Measurements from ENCODE around the gene DCXR.
"Not testable (repeated sequence)": the region's sequence is repeated elsewhere in the genome, so short reads cannot be mapped to it uniquely, and the experiment has no call there.

Gene DCXR

DNA sequence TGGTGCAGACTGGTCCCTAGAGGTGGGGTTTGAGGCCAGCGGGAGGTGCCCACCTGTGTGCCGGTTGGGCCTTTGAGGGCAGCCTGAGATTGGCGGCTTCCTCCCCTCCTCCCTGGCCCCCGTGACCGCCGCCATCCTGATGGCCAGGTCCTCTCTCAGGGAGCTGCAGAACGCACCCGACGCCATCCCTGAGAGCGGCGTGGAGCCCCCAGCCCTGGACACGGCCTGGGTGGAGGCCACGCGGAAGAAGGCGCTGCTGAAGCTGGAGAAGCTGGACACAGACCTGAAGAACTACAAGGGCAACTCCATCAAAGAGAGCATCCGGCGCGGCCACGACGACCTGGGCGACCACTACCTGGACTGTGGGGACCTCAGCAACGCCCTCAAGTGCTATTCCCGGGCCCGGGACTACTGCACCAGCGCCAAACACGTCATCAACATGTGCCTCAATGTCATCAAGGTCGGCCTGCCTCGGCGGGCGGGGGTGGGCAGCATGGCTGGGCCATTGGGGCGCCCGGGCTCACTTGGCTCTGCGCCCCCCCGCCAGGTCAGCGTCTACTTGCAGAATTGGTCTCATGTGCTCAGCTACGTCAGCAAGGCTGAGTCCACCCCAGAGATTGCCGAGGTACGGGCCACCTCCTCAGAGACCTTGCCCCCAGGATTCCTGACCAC, 17.0 kb upstream of the DCXR start:
- no peak for DNase-seq

DNA sequence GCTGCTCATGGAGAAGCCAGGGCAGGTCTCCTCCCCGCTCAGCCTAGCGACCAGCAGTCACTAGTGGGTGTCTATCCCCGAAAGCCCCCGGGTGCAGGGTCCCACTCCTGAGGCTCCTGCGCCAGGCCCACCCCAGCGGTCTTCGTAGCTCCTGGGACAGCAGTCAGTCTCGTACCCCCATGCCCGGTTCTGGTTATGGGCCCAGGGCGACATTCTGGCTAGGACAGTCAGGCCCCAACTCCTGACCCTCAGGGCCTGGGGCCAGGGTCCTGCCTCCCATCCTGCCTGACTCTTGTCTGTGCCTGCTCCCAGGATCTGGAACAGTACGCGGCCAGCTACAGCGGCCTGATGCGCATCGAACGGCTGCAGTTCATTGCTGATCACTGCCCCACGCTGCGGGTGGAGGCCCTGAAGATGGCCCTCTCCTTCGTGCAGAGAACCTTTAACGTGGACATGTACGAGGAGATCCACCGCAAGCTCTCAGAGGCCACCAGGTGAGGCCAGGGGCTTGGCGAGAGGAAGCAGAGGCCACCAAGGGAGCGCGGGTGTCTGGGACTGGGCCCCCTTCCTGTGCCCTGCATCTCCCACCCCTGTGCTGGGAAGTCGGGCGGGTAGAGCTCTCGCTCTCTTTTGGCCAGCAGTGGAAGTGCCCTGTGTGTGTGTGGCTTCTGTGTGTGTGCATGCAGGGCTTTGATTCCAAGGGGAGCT, 16.2 kb upstream of the DCXR start:
- DNase-seq = no peak

DNA sequence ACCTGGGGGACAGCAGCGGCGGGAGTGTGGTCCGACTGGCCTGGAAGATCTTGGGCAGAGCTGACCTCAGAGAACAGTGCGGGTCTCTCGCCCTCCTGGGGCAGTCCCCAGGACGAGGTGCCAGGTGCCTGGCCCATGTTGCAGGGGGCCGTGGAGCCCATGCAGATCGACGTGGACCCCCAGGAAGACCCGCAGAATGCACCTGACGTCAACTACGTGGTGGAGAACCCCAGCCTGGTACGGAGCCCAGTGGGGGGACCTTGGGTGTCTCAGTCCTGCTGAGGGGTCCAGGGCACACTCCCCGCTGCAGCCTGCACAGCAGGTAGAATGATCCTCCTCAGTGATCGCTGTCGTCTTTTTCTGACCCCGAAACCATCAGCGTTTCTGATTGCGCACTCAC, 15.6 kb upstream of the DCXR start:
- no peak for DNase-seq

DNA sequence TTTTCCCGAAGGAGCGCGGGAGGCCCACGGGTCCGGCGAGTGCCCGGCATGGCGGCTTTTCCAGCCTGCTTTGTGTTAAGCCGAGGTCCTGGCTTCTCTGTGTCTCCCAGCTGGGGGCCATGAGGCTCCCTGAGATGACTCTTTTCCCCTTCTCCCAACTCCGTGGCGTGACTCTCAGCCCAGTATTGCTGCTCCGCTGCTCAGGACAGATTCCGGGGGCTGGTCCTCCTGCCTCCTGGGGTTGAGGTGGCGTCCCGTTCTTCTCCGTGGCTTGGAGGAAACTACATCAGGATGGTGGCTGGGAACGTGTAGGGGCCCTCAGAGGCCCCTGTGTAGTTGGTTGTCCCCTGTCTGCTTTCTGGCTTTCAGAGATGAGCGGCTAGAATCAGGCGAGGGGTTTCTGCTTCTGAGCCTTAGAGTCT, 15.2 kb upstream of the DCXR start:
- no peak for DNase-seq

DNA sequence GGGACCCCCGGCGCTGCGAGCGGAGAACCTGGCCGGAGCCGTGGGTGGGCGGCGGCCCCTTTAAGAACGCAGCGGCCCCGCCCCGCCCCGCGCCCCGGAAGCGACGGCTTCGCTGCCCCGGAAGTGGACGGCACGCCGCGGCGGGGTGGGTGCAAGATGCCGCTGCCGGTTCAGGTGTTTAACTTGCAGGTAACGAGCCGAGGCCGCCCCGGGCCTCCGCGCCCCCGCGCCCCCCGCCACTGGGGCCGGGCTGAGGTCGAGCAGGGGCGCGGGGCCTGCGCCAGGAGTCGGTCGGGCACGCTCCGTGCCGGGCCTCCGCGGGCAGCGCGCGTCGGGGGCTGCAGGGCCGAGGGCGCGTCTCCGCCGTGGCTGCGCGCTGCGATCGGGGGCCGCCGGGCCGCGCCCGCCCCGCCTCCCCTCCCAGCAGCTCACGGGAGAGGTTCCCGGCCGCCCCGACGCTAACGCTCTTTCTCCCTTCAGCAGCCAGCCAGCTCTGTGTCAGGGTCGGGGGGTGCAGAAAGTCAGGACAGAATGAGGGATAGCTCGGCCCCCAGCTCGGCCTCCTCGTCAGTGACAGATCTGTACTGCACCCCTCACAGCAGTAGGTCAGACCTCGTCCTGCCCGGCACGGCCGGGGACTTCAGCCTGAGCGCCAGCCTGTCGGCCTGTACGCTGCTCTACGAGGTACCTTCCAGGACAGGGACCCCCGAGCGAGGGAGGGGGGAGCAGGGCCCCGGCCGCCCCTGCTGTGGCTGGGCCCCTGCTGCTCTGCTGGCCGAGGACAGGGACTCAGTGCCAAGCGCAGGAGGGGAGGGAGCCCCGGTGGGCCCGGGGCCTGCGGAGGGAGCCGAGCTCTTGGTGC, 14.5 kb upstream of the DCXR start, which contains the start of the genes GPS1 and RFNG:
Gene GPS1 (plus strand): TSS at position 123 of the 862 bp plus-strand sequence. CDS start 34 bp downstream, at position 157.
Gene RFNG (minus strand): TSS at position 36 of the 862 bp plus-strand sequence. CDS start 45 bp downstream, outside the sequence.
- peak; percentile 84 for DNase-seq

DNA sequence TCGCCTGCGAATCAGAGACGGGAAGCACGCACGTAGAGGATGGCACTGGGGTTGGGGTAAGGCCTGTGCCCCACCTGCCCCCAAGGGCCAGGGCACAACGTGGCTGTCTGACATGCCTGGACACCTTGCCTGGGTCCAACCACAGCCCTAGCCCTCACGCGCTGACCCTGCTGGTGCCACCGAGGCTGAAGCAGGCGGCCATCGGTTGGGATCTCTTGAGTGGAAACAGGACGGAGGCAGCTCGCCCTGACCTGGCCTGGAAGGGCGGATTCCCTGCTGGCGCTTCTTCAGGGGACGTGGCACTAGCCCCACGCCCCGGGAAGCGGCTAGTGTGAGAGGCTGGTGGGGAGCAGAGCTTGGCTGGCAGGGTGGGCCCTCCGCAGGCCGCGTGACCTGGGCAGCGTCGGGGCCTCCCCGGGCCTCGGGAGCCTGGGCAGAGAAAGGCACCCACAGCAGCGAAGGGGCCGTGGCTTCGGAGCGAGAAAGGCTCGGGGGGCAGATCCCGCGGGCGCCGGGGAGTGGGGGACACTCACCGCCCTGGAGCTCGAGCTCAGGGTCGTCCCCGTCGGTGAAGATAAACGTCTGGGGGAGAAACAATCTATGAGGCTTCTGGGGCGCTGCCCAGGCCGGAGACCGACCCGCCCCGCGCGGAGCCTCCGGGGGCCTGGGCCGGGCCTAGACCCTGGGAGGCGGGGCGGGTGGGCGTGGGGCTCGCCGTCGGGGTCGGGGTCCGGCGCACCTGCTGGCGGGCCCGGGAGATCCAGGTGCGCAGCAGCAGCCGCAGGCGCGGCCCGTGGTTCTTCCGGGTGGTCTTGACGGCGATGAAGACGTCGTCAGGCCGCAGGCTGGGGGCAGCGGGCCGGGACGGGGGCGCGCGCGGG, 13.5 kb upstream of the DCXR start:
- no peak for DNase-seq

DNA sequence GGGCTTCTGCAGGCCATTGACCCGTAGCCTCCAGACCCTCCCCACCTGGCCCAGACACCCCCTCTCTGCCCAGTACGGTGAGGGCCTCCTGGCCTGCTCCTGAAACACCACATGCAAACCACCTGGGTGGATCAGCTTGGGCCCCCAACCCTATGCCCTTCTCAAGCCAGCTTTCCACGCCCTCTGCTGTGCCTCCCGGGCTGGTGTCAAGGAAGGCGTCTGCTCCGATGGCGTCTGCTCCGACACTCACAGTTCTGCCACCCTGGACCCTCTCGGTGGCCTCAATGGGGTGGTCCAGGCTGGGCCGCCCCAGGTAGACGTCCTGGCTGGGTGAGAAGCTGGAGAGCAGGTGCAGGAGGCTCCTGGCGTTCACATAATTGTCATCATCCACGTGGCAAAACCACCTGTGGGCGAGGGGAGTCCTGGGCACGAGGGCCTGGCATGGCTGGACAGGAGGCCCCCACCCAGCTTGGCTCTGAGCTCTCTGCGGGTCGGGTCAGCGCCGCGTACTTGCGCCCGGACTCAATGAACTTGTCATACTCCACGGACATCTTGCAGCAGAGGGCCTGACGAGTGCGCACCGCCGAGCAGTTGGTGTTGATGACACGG, 12.8 kb upstream of the DCXR start:
- DNase-seq = no peak

DNA sequence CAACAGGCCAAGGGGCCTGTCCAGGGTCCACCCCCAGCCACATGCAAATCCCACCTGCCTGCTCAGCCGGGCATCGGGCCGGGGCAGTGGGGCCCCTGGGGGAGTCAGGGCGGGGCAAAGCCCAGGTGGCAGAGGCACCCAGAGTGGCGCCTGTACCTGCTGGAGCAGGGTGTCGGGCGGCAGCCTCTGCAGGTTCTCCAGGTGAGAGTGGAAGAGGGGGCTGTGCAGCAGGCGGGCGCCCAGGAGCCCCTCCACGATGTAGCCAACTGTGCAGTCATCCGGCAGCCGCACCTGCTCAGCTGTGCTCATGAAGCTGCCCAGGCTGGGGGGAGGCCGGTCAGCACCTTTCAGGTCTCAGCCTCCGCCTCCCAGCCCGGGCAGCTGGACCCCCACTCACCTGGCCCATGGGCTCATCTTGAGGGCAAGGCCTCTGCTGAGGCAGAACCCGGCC, 12.0 kb upstream of the DCXR start:
- no peak for DNase-seq

DNA sequence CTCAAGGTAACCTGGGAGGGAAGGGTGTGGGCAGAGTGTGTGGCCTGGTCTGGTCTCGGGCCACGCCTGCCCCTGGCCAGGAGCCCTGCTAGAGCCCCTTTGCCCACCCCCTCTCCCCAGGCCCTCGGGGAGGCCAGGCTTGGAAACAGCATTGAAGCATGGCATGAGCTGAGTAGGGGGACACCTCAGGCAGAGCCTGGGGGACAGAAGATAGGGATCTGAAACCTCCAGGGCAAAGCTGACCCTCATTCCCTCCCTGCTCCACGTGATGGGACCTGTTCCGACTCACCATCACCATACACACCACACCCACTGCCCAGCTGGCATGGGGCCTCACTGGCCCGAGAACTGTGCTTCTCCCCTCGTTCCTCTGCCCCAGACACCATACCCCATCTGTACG, 11.6 kb upstream of the DCXR start:
- no peak for DNase-seq

DNA sequence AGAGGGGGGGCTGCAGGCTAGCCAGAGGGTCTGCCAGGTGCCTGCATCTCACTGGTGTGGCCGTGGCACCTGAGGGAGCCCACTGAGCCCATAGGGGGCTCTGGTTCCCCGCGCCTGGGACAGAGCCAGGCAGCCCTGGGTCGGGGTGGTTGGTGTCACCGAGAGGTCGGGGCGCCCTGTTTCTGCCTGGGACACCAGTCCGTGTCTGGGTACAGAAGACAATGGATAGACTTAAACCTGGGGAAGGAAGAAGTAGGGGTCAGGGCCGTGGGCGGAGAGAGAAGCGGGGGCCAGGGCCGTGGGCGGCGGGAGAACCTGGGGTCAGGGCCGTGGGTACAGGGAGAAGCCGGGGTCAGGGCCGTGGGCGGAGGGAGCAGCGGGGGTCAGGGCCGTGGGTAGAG, 11.1 kb upstream of the DCXR start:
- DNase-seq = no peak

DNA sequence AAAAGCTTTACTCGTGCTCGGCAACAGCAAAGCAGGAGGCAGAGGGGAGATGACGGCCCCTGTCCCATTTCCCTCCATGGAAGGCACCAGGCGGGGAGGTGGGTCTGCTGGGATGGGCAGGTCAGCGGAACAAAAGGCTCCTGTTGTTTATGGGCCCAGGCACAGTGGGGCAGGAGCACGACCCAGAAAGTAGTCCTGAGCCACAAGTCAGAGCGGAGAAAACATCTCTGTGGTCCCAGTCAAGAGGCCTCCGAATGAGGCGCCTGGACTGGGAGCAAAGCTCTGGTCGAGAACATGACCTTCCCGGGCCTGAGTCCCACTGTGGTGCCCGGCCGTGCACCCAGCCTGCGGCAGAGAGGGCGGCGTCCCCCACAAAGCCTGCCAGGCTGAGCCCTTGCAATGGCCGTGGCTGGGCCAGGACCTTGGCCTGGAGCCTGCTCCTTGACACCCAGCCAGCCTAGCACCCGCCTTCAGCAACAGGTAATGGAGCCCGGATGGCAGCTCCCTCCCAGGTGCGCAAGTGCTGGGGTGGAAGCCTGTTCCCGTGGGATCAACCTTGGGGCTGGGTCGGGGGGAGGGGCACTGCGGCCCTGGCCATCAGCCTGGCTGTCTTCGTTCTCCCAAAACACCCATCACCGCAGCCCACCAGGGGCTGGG, 10.5 kb upstream of the DCXR start:
- DNase-seq = no peak

DNA sequence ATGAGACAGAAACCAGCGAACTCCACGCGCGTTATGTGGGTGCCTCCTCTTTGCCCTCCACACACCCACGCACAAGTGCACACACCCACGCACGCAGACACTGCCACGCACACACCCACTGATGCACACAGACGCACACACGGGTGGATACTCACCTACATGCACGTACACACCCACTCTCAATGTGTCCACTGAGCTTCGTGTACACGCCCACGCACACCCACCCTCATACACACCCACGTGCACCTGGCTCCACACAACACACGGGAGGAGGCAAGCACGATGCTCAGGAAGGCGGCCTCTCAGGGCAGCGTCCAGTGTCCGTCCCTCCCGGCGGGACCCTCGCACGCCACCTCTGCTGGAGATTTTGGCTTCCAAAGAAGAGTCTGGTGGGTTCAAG, 9.9 kb upstream of the DCXR start:
- no peak for DNase-seq

DNA sequence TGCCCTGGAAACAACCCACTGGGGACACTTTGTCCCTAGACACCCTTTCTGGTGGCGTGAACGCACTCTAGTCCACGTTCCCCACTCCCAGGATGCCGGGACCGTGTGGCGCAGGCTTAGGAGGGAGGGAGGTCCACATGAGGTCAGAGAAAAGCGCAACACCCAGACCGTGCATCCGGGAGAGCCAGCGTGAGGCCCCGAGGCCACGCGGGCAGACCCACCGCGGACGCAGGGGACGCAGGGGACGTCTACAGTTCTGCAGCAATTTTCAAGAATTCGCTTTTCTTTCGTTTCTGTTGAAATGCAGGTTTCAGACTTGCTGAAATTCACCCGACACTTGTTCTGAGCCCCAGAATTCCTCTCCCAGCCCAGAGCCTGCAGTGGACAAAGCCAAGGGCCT, 9.4 kb upstream of the DCXR start:
- DNase-seq = no peak

DNA sequence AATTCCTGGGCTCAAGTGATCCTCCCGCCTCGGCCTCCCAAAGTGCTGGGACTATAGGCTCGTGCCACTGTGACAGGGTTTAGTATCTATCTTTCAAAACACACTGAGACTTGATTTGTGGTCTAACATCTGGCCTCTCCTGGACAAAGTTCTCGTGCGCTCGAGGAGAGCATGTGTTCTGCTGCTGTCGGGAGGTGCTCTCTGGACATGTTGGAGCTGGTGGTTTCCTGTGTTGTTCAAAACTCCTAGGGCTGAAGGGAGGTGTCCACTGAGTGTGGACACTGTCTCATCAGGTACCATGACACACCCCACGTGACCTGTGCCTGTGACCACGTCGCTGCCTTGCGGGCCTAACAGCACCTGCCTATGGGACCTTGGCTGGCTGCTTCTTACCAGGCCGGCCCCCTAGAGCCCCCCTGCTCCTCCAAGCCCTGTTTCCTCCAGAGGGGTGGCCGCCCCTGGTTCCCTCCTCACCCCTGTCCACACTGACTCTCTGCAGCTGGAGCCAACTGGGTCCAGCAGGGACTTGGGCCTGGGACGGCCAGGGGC, 8.5 kb upstream of the DCXR start:
- DNase-seq = no peak

DNA sequence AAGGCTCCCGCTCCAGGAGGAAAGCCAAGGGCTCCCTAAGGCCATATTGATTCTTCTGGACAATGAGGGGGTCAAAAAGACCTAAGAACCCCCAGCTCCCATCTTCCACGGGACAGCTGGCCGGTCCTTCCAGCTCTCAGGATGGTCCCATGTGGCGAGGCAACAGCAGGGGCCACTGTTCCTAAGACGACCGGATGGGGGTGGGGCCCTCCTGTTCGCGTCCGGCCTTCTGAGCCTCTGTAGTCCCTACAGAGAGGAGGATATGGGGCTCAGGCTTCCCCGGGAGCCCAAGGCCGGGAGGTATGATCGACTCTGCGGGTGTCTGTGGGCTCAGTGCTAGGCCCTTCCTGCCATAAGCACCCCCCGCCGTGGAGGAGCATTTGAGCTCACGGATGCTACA, 6.0 kb upstream of the DCXR start:
- DNase-seq = no peak

DNA sequence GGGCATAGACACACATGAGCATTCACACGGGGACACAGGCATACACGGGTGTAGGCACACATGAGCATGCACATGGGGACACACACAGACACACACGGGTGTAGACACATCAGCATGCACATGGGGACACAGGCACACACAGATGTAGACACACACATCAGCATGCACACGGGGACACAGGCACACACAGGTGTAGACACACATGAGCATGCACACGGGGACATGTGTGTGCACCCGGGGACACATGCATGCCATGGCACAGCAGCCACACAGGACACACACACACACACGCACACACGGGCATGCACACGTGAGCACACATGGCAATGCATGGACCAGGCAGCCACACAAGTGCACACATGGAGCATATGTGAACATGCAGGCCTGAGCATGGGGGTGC, 5.2 kb upstream of the DCXR start:
- no peak for DNase-seq

DNA sequence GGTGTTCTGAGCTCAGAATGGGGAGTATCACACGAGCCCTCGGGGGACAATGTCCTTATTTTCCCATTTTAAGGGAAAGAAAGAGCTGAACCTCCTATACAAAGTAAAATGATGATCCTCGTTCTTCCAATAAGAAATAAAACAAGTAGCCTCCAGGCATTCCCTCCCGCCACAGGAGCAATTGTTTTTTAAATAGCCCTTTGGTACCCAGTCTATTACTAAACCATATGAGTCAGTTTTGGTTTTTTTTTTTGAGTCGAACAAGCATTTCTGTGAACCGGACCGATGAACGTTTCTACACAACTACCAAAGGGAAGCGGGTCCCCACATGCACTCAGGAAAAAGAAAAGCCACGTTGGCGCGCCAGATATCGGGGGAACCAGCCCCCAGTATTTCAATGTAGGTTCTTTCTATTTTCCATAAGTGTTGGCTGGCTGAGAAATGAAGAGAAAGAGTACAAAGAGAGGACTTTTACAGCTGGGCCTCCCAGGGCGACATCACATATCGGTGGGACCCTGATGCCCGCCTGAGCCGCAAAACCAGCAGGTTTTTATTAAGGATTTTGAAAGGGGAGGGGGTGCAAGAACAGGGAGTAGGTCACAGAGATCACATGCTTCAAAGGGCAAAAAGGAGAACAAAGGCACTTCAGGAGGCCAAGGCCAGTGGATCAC, 3.8 kb upstream of the DCXR start:
- no peak for DNase-seq

DNA sequence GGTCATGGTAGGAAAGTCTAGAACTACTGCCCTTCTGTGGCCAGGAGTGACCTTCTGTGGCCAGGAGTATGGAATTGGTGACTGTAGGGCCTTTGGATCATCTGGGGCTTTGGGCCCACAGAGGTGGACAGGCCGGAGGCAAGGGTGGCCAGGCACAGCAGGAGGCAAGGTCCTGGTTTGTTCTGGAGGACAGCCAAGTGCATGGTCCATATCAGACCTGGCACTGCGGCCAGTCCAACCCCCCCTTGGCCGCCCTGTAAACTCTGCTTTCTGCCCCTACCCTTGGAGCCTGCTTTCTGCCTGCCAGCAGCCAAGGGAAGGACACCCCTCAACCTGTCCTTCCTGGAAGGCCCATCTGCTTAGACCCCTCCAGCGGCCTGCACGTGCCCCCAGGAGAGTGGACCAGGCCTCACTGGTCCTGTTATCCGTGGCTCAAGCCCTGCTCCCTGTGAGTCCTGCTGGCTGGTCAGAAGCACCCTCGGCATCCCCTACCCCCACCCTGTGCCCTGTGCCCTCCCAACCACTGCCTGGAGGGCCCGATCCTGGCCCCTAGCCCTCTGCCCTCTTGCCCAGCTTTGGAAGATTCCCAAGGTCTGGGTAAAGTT, 2.3 kb upstream of the DCXR start:
- no peak for DNase-seq

DNA sequence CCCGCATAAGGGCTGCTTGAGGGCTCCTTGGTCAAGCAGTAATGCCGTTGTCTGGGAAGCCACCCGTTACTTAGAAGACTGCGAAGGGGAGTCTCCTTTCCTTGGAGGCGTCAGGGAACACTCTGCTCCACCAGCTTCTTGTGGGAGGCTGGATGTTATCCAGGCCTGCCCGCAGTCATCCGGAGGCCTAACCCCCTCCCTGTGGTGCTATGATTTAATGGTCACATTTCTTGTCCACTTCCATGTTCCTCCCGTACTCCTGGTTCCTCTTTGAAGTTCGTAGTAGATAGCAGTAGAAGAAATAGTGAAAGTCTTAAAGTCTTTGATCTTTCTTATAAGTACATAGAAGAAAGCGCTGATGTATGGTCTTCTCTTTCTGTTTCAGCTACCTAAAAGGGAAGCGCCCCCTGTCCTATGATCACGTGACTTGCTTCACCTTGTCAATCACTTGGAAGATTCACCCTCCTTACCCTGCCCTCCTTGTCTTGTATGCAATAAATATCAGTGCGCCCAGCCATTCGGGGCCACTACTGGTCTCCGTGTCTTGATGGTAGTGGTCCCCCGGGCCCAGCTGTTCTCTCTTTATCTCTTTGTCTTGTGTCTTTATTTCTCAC, 1.4 kb upstream of the DCXR start:
- not testable (repeated sequence) for DNase-seq

DNA sequence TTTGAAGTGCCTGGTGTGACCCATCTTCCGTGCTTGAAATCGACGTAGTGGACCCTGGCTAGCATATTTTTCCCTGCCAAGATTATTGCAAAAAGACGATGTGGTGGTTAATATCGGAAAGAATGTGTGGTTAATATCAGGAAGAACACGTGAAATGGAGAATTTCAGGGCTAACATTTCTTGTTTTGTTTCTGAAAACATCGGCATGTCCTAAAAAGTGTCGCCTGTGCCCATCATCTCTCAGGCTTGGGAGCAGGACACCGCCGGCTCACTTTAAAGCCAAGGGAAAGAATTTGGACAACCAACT, 345 bp upstream of the DCXR start:
- DNase-seq = no peak

Data from stimulated activated CD4-positive, alpha-beta T cell treated with anti-CD3 and anti-CD28 coated beads, Interleukin-4, amount 100 ng/mL, for 24 hours (primary cell).